Ammon's horn (tissue), 1 donor: ENCODE measurements around the gene TMEM201.
A peak's percentile ranks its signal among the peaks of the same experiment; 100 is the strongest.
"Not testable (repeated sequence)": the region's sequence is repeated elsewhere in the genome, so short reads cannot be mapped to it uniquely, and the experiment has no call there.

Source experiments
- DNase-seq: peaks from one replicate; pipeline ENCODE4 v3.0.0-alpha.2; 2016; ENCODE audit warnings: low spot score

Gene TMEM201

GRCh38 chr1:9621032-9621431, 32.3 kb downstream of the TMEM201 start:
- no peak for DNase-seq

- no peak for DNase-seq
These were observed 35.4 kb downstream of the TMEM201 start for GRCh38 chr1:9624081-9624480.

GRCh38 chr1:9625030-9625429, 36.3 kb downstream of the TMEM201 start:
- not testable (repeated sequence) for DNase-seq

- no peak for DNase-seq
These were observed 37.5 kb downstream of the TMEM201 start for GRCh38 chr1:9626201-9626608.

- DNase-seq = no peak
These were observed 40.1 kb downstream of the TMEM201 start for GRCh38 chr1:9628541-9629444.

- peak; percentile 62 for DNase-seq
These were observed 40.9 kb downstream of the TMEM201 start for GRCh38 chr1:9629445-9630201.

GRCh38 chr1:9630331-9631111, 41.8 kb downstream of the TMEM201 start:
- no peak for DNase-seq

- no peak for DNase-seq
These were observed 42.9 kb downstream of the TMEM201 start for GRCh38 chr1:9631613-9632012.

- no peak for DNase-seq
These were observed 44.8 kb downstream of the TMEM201 start for GRCh38 chr1:9633493-9633892.

GRCh38 chr1:9634582-9634981, 45.9 kb downstream of the TMEM201 start:
- DNase-seq = no peak

- no peak for DNase-seq
These were observed 50.5 kb downstream of the TMEM201 start for GRCh38 chr1:9639227-9639626.

- DNase-seq = no peak
These were observed 54.9 kb downstream of the TMEM201 start for GRCh38 chr1:9643351-9644256.

- no peak for DNase-seq
These were observed 57.3 kb downstream of the TMEM201 start for GRCh38 chr1:9646037-9646436.

- no peak for DNase-seq
These were observed 59.5 kb downstream of the TMEM201 start for GRCh38 chr1:9648171-9648570.

GRCh38 chr1:9649769-9650168, 61.1 kb downstream of the TMEM201 start:
- no peak for DNase-seq

GRCh38 chr1:9651220-9651564, 62.5 kb downstream of the TMEM201 start:
- DNase-seq = no peak

GRCh38 chr1:9651565-9652378, 63.1 kb downstream of the TMEM201 start, which contains the start of gene PIK3CD:
Gene PIK3CD (plus strand): TSS chr1:9651731. CDS start chr1:9710456, 58,725 bp downstream.
- no peak for DNase-seq

GRCh38 chr1:9652379-9653209, 63.9 kb downstream of the TMEM201 start:
- DNase-seq = no peak

- no peak for DNase-seq
These were observed 64.4 kb downstream of the TMEM201 start for GRCh38 chr1:9653210-9653490.
